ENCODE data around the gene CIDEC.

DNA sequence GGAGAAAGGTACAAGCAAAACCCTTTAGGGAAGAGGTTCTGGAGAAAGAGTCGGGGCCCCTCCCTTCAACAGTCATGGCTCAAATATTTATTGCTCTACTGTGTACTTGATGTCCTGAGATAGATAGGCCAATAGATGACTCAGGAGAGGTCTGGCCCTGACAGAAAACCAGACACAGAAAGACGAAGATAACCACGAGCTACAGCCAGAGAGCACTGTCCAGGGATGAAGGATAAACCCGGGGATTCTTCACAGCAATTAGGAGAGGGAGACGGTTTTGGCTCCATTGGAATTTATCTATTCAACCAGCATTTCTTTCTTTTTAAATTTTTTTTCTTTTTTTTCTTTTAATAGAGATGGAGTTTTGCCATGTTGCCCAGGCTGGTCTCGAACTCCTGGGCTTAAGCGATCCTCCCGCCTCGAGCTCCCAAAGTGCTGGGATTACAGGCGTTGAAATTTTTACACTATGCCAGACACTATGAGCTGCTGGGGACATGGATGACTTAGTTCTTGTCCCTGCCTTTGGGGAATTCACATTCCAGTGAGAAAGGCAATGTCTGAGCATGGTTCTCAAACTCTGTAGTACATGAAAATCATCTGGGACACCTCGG is 4.6 kb upstream of the CIDEC start:
- TF ChIP-seq, protein P1, sequence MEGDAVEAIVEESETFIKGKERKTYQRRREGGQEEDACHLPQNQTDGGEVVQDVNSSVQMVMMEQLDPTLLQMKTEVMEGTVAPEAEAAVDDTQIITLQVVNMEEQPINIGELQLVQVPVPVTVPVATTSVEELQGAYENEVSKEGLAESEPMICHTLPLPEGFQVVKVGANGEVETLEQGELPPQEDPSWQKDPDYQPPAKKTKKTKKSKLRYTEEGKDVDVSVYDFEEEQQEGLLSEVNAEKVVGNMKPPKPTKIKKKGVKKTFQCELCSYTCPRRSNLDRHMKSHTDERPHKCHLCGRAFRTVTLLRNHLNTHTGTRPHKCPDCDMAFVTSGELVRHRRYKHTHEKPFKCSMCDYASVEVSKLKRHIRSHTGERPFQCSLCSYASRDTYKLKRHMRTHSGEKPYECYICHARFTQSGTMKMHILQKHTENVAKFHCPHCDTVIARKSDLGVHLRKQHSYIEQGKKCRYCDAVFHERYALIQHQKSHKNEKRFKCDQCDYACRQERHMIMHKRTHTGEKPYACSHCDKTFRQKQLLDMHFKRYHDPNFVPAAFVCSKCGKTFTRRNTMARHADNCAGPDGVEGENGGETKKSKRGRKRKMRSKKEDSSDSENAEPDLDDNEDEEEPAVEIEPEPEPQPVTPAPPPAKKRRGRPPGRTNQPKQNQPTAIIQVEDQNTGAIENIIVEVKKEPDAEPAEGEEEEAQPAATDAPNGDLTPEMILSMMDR (IDR thresholded peaks at IDR 0.05; ENCODE audit: insufficient read depth, low read length, poor library complexity, severe bottlenecking): no peak
- no peak for TF ChIP-seq EZH2phosphoT487 (conservative IDR thresholded peaks at IDR 0.05; ENCODE audit: low read length)
